CD4-positive, alpha-beta T cell (primary cell): ENCODE results near the gene RNU6-8. TPM values are rescaled to one million over a fixed set of nuclear protein-coding genes. Genes with fewer than 3 reads are reported as not detected.

ENCODE experiments used
- ATAC-seq: fragments of 200-7000 bp; cut with Tn5 transposase; one replicate; pipeline ENCODE4 v1.10.0; 2022; ENCODE audit warnings: mild to moderate bottlenecking; ENCODE audit not compliant: poor library complexity
- CTCF ChIA-PET: fragments of 350-600 bp; sonication (Branson Sonifier 250); formaldehyde crosslinking; loops from one replicate; lab custom pipeline; 2021; ENCODE audit warnings: antibody characterized with exemption, inconsistent platforms; lab: Charles Lee
- POLR2A ChIA-PET: fragments of 350-600 bp; sonication (Branson Sonifier 250); formaldehyde crosslinking; loops from one replicate; lab custom pipeline; 2021; ENCODE audit warnings: antibody characterized with exemption, inconsistent platforms; lab: Charles Lee
- DNase-seq, 14 experiments: peaks; one replicate each; pipeline ENCODE4 v3.0.0-alpha.2; 2013 to 2020; ENCODE audit warnings: mixed read lengths in 2 of 14
- H3K27ac ChIP-seq, 2 donors: one replicate each; pipeline versions ENCODE4 v1.5.1 to v1.7.0; 2013; ENCODE audit warnings: low read length in 2 of 2, low read depth in 1 of 2, mild to moderate bottlenecking in 1 of 2
- H3K27me3 ChIP-seq, 2 experiments: 1 replicate in 1 of 2; 2 replicates in 1 of 2; pipeline versions ENCODE4 v1.6.1 to v1.7.0; 2013; ENCODE audit warnings: low read length in 2 of 2, control low read depth in 1 of 2, mild to moderate bottlenecking in 1 of 2, moderate library complexity in 1 of 2; ENCODE audit not compliant: insufficient read depth in 2 of 2, control insufficient read depth in 1 of 2
- H3K36me3 ChIP-seq: one replicate; pipeline ENCODE4 v1.6.1; 2013; ENCODE audit warnings: low read length, control low read depth; ENCODE audit not compliant: insufficient read depth
- H3K4me1 ChIP-seq: one replicate; pipeline ENCODE4 v1.6.1; 2013; ENCODE audit warnings: low read length, control low read depth; ENCODE audit not compliant: insufficient read depth
- H3K4me3 ChIP-seq: one replicate; pipeline ENCODE4 v1.5.1; 2013; ENCODE audit warnings: mild to moderate bottlenecking, low read length, moderate library complexity
- H3K9me3 ChIP-seq, 2 experiments: 1 replicate in 1 of 2; 2 replicates in 1 of 2; pipeline versions ENCODE4 v1.6.1 to v1.7.0; 2013; ENCODE audit warnings: low read length in 2 of 2, mild to moderate bottlenecking in 2 of 2, control low read depth in 1 of 2, moderate library complexity in 1 of 2; ENCODE audit not compliant: control insufficient read depth in 1 of 2, insufficient read depth in 1 of 2
- H3K27ac Mint-ChIP-seq: one replicate; pipeline ENCODE4 v1.8.0; 2020; ENCODE audit warnings: mixed read lengths
- H3K27me3 Mint-ChIP-seq: one replicate; pipeline ENCODE4 v1.8.0; 2021; ENCODE audit warnings: mixed read lengths
- H3K36me3 Mint-ChIP-seq: one replicate; pipeline ENCODE4 v1.8.0; 2021; ENCODE audit warnings: low read depth, mixed read lengths
- H3K4me1 Mint-ChIP-seq: one replicate; pipeline ENCODE4 v1.8.0; 2021; ENCODE audit warnings: low read depth, mixed read lengths
- H3K4me3 Mint-ChIP-seq: one replicate; pipeline ENCODE4 v1.8.0; 2020; ENCODE audit warnings: mild to moderate bottlenecking, mixed read lengths
- H3K9me3 Mint-ChIP-seq: one replicate; pipeline ENCODE4 v1.8.0; 2020; ENCODE audit warnings: mixed read lengths
- CTCF ChIP-seq: fragments of 200-600 bp; IDR thresholded peaks from one replicate; pipeline ENCODE4 v1.8.0; 2022; ENCODE audit warnings: antibody characterized with exemption, mild to moderate bottlenecking
- intact Hi-C, 2 experiments: fragments of 100-400 bp; cut with DNase I in 1 of 2; cut with micrococcal nuclease in 1 of 2; formaldehyde crosslinking; loops; one replicate each; pipeline versions ENCODE4 v1.15.1 to v1.9.0; 2023 to 2025; cut with DNase I, micrococcal nuclease
- total RNA-seq, 174 experiments: library from RNA in 2 of 174; stranded (reverse) in 2 of 174; gene quantifications; one replicate each; pipeline ENCODE4 v1.2.3 and lab custom pipeline; 2021 to 2026

The RNU6-8 gene
- total RNA-seq, 2 experiments from 2014 or later: not detected

- ATAC-seq (no peak), DNase-seq (no peak)
- H3K4me3 Mint-ChIP-seq: no peak overlapping the region
- intact Hi-C loops: no loop called here
- no peaks in the 10 kb centered on the region for H3K36me3 Mint-ChIP-seq
- Histone ChIP-seq H3K36me3 (no peaks in the 10 kb centered on the region), H3K9me3 (peaks cover 0 to 7% of the 10 kb centered on the region in 2 experiments), H3K27ac (no peak overlapping the region), H3K4me1 (no peaks in the 10 kb centered on the region), H3K4me3 (no peak overlapping the region), H3K27me3 (no peaks in the 10 kb centered on the region)
- no peaks in the 10 kb centered on the region for H3K9me3 Mint-ChIP-seq
- no peak for TF ChIP-seq CTCF
- no peak overlapping the region for H3K27ac Mint-ChIP-seq
- peaks cover 11% of the 10 kb centered on the region for H3K27me3 Mint-ChIP-seq
- H3K4me1 Mint-ChIP-seq: no peaks in the 10 kb centered on the region
- CTCF ChIA-PET: no interaction called here
- POLR2A ChIA-PET: no interaction called here
Observed at GRCh38 chr14:32217301-32217700, 14.2 kb upstream of the RNU6-8 start.

GRCh38 chr14:32212833-32213232 is 9.8 kb upstream of the RNU6-8 start:
- no peaks in the 10 kb centered on the region for H3K4me1 Mint-ChIP-seq
- intact Hi-C loops: no loop called here
- H3K27ac Mint-ChIP-seq: no peak overlapping the region
- ATAC-seq: no peak
- no peaks in the 10 kb centered on the region for H3K27me3 Mint-ChIP-seq
- no peaks in the 10 kb centered on the region for H3K9me3 Mint-ChIP-seq
- Histone ChIP-seq H3K4me1 (no peaks in the 10 kb centered on the region), H3K27me3 (no peaks in the 10 kb centered on the region), H3K36me3 (no peaks in the 10 kb centered on the region), H3K27ac (no peak overlapping the region), H3K4me3 (no peak overlapping the region), H3K9me3 (peaks cover 0 to 7% of the 10 kb centered on the region in 2 experiments)
- H3K36me3 Mint-ChIP-seq: no peaks in the 10 kb centered on the region
- TF ChIP-seq CTCF: no peak
- DNase-seq: no peak
- POLR2A ChIA-PET: no interaction called here
- no peak overlapping the region for H3K4me3 Mint-ChIP-seq
- CTCF ChIA-PET: no interaction called here

GRCh38 chr14:32211068-32211404 is 8.0 kb upstream of the RNU6-8 start:
- H3K36me3 ChIP-seq: no peaks in the 10 kb centered on the region
- ATAC-seq: no peak
- no peak for DNase-seq

More at GRCh38 chr14:32211068-32211404, 8.0 kb upstream of the RNU6-8 start:
- intact Hi-C loops: no loop called here
- POLR2A ChIA-PET: no interaction called here
- Mint-ChIP-seq H3K36me3 (no peaks in the 10 kb centered on the region), H3K9me3 (no peaks in the 10 kb centered on the region), H3K27me3 (no peaks in the 10 kb centered on the region), H3K4me1 (no peaks in the 10 kb centered on the region), H3K4me3 (no peak overlapping the region), H3K27ac (no peak overlapping the region)
- H3K4me1 ChIP-seq: no peaks in the 10 kb centered on the region
- CTCF ChIA-PET: interaction anchor here (0.7 kb wide), 1 partner anchor 23 kb away, joined by 5 read pairs; no protein-coding TSS in a partner anchor
- H3K27ac ChIP-seq: no peak overlapping the region
- H3K27me3 ChIP-seq: no peaks in the 10 kb centered on the region
- TF ChIP-seq CTCF: no peak
- H3K9me3 ChIP-seq: peaks cover 0 to 7% of the 10 kb centered on the region in 2 experiments
- no peak overlapping the region for H3K4me3 ChIP-seq
